Activated naive CD8-positive, alpha-beta T cell treated with anti-CD3 and anti-CD28 coated beads, Interleukin-2, amount 50 U/mL, for 16 hours (primary cell): ENCODE measurements around the gene SETD1A.
A peak's percentile ranks its signal among the peaks of the same experiment; 100 is the strongest.

Experiments
- DNase-seq: peaks from one replicate; pipeline ENCODE4 v3.0.0-alpha.2; 2020; ENCODE audit warnings: low read depth, low spot score

The SETD1A gene

GRCh38 chr16:30982548-30983288 is 25.2 kb downstream of the SETD1A start:
- DNase-seq = no peak

DNA sequence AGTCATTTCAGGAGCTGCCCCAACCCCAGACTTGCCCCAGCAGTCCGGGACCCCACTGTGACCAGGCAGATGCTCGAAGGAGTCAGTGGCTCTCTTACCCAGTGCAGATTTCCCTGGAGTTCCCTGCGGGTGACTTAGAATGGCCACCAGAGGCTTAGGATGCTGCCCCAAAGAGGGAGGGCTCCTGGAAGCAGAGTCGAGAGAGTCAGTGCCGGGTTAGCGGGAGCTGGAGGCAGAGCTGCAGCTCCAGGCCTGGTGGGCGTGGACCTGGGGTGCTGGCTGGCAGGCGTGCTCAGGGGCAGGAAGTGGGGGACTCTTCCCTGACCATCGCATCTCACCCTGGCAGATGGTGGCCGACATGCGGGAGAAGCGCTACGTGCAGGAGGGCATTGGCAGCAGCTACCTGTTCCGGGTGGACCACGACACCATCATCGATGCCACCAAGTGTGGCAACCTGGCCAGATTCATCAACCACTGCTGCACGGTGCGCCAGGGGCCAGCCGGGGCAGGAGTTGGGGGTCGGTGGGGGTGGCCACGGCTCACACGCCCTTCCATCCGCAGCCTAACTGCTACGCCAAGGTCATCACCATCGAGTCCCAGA is 25.8 kb downstream of the SETD1A start:
- no peak for DNase-seq

- DNase-seq = no peak
Observed at GRCh38 chr16:30983898-30984610, 26.5 kb downstream of the SETD1A start.

DNA sequence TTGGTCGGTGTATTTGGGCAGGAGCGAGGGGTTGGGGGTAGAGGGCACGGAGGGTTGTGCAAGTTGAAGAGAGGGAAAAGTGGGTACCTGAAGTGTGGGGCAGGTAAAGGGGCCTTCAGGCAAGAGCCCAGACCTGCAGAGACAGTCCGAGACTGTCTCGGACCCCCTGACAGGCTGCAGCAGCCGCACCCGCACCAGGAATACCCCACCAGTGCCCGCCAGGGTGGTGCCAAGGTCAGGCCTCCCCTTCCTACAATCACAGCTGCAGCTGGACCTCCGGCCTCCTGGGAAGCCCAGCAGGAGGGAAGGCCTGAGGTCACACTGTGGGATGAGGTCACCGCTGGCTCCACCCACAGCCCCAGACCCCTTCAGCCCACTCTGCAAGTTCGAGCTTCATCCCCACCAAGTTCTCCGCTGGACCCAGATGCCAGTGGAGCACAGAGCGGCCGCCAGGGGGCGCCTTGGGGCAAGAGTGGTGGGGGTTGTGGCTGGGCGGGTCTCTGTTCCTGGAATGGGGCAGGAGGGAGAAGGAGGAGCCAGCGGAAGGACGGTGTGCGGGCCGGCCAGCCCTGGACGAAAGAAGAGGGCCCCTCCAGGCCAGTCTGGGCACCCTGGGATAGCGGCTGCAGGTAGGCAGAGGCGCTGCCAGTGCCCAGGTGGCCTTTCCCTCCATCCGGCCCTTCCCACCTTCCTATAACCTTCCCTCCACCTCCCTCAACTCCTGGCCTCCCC is 27.3 kb downstream of the SETD1A start, which contains the start of gene HSD3B7:
HSD3B7 (plus strand) TSS at position 539 of the 732 bp plus-strand sequence. CDS start 452 bp downstream, outside the sequence.
- peak; percentile 60 for DNase-seq

GRCh38 chr16:30985401-30986128 is 28.0 kb downstream of the SETD1A start:
- no peak for DNase-seq

DNA sequence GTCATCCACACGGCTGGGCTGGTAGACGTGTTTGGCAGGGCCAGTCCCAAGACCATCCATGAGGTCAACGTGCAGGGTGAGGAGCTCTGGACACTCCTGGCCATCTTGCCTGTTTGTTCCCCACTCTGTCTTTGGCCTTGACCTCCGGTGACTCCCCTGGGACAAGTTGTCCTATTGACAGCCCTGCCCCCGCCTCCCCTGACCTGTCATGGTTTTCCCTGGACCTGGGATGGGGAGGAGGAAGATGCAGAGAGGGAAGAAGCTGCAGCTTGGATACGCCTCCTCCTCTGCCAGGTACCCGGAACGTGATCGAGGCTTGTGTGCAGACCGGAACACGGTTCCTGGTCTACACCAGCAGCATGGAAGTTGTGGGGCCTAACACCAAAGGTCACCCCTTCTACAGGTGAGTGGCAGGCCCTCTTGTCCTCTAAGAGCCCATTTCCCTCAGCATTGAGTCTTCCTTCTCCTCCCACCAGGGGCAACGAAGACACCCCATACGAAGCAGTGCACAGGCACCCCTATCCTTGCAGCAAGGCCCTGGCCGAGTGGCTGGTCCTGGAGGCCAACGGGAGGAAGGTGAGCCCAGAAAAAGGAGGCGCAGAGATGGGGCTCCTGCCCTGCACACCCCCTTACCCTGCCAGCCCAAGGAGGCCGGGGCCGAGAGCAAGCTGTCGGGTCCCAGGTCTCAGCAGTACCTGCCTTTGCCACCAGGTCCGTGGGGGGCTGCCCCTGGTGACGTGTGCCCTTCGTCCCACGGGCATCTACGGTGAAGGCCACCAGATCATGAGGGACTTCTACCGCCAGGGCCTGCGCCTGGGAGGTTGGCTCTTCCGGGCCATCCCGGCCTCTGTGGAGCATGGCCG is 28.8 kb downstream of the SETD1A start:
- no peak for DNase-seq

DNA sequence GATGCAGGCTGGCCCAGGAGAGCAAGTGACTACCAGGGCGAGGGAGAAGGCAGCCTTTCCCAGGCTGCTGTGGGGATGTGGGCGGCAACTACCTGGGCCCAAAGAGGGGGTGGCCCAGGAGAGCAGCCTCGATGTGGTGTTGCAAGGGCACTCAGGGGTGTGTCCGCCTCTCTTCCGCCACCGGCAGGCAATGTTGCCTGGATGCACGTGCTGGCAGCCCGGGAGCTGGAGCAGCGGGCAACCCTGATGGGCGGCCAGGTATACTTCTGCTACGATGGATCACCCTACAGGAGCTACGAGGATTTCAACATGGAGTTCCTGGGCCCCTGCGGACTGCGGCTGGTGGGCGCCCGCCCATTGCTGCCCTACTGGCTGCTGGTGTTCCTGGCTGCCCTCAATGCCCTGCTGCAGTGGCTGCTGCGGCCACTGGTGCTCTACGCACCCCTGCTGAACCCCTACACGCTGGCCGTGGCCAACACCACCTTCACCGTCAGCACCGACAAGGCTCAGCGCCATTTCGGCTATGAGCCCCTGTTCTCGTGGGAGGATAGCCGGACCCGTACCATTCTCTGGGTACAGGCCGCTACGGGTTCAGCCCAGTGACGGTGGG is 30.1 kb downstream of the SETD1A start:
- no peak for DNase-seq

- no peak for DNase-seq
Observed at GRCh38 chr16:30989469-30990047, 32.0 kb downstream of the SETD1A start.

GRCh38 chr16:30990105-30990504 is 32.6 kb downstream of the SETD1A start:
- DNase-seq = no peak

GRCh38 chr16:30991052-30991451 is 33.5 kb downstream of the SETD1A start:
- no peak for DNase-seq

- no peak for DNase-seq
Observed at GRCh38 chr16:30992276-30992780, 34.8 kb downstream of the SETD1A start.

GRCh38 chr16:30992931-30993816 is 35.6 kb downstream of the SETD1A start:
- DNase-seq = no peak

- no peak for DNase-seq
Observed at GRCh38 chr16:30995927-30996323, 38.4 kb downstream of the SETD1A start.

DNA sequence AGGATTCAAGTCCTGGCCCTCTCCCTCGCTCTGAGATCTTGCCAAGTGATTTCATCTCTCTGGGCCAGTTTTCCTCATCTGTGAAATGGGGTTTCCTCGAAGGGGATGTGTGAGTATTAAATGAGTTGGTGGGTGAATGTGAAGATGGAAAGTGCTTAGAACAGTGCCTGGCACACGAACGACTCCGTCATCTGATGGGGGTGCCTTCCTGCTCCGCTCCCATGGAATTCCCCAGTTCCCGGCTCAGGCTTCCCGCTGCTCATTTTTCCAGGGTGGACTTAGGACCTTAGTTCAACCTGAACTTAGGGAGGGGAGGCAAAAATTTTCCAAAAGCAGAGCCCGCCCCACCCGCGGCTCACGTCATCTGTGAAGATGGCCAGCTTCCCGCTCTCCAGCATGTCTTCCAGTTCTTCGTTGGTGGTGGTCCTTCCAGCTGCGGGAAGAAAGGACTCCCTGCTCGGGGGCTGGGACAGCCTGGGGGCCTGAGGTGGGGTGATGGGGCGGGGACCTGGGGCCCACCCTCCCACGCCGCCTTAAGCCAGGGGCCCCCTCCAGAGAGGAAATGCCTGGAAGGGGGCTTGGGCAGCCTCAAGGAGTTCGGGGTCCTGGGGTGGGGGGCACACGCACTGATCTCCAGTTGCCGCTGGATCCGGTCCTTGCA is 38.9 kb downstream of the SETD1A start:
- no peak for DNase-seq

- DNase-seq = peak; percentile 68
Observed at GRCh38 chr16:30996985-30997724, 39.6 kb downstream of the SETD1A start.

DNA sequence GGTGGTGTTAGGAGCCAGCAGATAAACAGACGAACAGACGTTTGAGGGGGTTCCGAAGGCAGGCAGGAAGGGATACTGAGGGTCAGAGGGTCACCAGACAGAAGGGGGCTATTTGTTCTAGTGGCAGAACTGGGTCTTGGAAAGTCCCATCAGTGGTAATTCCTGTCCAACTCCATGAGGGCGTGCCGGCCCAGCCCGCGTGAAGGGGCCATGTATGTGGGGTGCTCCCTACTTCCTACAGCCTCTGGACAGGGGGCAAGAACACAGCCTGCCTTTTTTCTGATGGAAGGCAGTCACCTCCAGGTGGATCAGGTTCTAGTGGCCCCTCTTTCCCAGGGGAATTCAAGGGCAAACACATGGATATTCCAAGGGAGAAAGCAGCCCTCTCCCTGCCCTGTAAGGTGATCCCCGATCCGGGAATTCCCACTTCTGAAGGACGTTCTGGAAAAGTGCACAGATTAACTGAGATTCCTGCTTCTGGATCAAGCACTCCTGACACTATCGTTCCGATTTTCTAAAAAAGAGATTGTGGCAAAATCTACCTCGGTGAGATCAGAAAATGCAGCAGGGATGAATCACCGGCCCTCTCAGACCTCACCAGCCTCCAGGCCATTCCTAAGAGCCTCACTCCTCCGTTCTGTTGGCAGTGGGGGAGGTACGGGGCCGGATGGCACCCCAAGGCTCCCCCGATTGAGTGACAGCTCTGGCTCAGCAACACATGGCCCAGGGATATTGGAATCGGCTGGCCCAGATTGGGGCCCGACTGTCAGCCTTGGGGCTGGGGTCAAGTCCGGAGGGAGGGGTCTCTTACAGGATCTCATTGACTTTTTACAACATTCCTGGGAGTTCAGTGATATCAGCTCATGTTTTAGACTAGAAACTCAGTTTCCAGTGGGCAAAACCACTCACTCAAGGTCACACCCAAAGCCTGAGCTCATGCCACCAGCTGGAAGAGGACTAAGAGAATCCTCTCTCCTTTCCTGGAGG is 40.5 kb downstream of the SETD1A start:
- no peak for DNase-seq
